ENCODE data around the gene SRSF5. TPM values are rescaled to one million over a fixed set of nuclear protein-coding genes. Genes with fewer than 3 reads are reported as not detected.

Gene SRSF5
- total RNA-seq, 4 donors from 2014 or later: 342 to 1,053 (median 453) TPM

GRCh38 chr14:69771136-69771535 is 4.2 kb downstream of the SRSF5 start:
- peaks cover 80% of the 10 kb centered on the region for H3K36me3 ChIP-seq
- WGBS: 91% methylated on average over 16 of the region's 16 CpGs
- no peaks in the 10 kb centered on the region for H3K27me3 ChIP-seq
- peaks cover 44% of the 10 kb centered on the region for H3K4me1 ChIP-seq
- DNase-seq (ENCODE audit: low spot score in 2 of 2): no peak
- no peak overlapping the region for H3K4me3 ChIP-seq
- TF ChIP-seq EP300 (IDR thresholded peaks at IDR 0.05): no peak
- TF ChIP-seq CTCF (IDR thresholded peaks at IDR 0.05): no peak
- TF ChIP-seq POLR2AphosphoS5 (IDR thresholded peaks at IDR 0.05): no peak
- no peak for TF ChIP-seq POLR2A (IDR thresholded peaks at IDR 0.05)
- no peak overlapping the region for H3K27ac ChIP-seq
- H3K9me3 ChIP-seq: no peaks in the 10 kb centered on the region

GRCh38 chr14:69772082-69773017 is 5.4 kb downstream of the SRSF5 start:
- H3K4me1 ChIP-seq: peaks cover 38% of the 10 kb centered on the region

GRCh38 chr14:69773571-69774276 is 6.8 kb downstream of the SRSF5 start:
- H3K36me3 ChIP-seq: peaks cover 92% of the 10 kb centered on the region

More at GRCh38 chr14:69772082-69773017, 5.4 kb downstream of the SRSF5 start:
- H3K27ac ChIP-seq: no peak overlapping the region
- H3K9me3 ChIP-seq: no peaks in the 10 kb centered on the region
- TF ChIP-seq EP300 (IDR thresholded peaks at IDR 0.05) (no peak), CTCF (IDR thresholded peaks at IDR 0.05) (no peak), POLR2AphosphoS5 (IDR thresholded peaks at IDR 0.05) (no peak), POLR2A (IDR thresholded peaks at IDR 0.05) (no peak)
- no peak for DNase-seq (ENCODE audit: low spot score in 2 of 2)
- 85% methylated on average over 11 of the region's 11 CpGs for WGBS
- no peak overlapping the region for H3K4me3 ChIP-seq
- H3K36me3 ChIP-seq: peaks cover 91% of the 10 kb centered on the region
- no peaks in the 10 kb centered on the region for H3K27me3 ChIP-seq

GRCh38 chr14:69775012-69775411 is 8.1 kb downstream of the SRSF5 start:
- TF ChIP-seq POLR2AphosphoS5 (IDR thresholded peaks at IDR 0.05): no peak
- no peak for TF ChIP-seq CTCF (IDR thresholded peaks at IDR 0.05)
- no peak for TF ChIP-seq POLR2A (IDR thresholded peaks at IDR 0.05)
- no peak for TF ChIP-seq EP300 (IDR thresholded peaks at IDR 0.05)
- Histone ChIP-seq H3K4me3 (no peak overlapping the region), H3K36me3 (peaks cover 89% of the 10 kb centered on the region), H3K27ac (no peak overlapping the region), H3K27me3 (no peaks in the 10 kb centered on the region), H3K4me1 (peaks cover 17% of the 10 kb centered on the region), H3K9me3 (no peaks in the 10 kb centered on the region)
- no peak for DNase-seq (ENCODE audit: low spot score in 2 of 2)
- WGBS: 85% methylated on average over 3 of the region's 3 CpGs

More at GRCh38 chr14:69773571-69774276, 6.8 kb downstream of the SRSF5 start:
- Histone ChIP-seq H3K27me3 (no peaks in the 10 kb centered on the region), H3K4me3 (no peak overlapping the region), H3K9me3 (no peaks in the 10 kb centered on the region), H3K4me1 (peaks cover 30% of the 10 kb centered on the region), H3K27ac (no peak overlapping the region)
- 91% methylated on average over 7 of the region's 7 CpGs for WGBS
- DNase-seq (ENCODE audit: low spot score in 2 of 2): no peak
- TF ChIP-seq CTCF (IDR thresholded peaks at IDR 0.05) (no peak), POLR2AphosphoS5 (IDR thresholded peaks at IDR 0.05) (no peak), POLR2A (IDR thresholded peaks at IDR 0.05) (no peak)
